RPMI7951 (cell line): ENCODE measurements around the gene FGFR1OP2. TPM values are rescaled to one million over a fixed set of nuclear protein-coding genes. Genes with fewer than 3 reads are reported as not detected.

Source experiments
- DNase-seq: peaks from one replicate; pipeline ENCODE4 v3.0.0-alpha.2; 2012; ENCODE audit warnings: low read depth
- total RNA-seq: library from RNA; depleted of rRNA; stranded (reverse); fragments of >200 nt; shearing (Covaris generic); gene quantifications from 2 replicates; pipeline ENCODE4 v1.2.3, GENCODE V29; 2014; rRNA removed

Gene FGFR1OP2
- total RNA-seq, 1 experiment from 2014 or later, result 49.1 TPM

DNA sequence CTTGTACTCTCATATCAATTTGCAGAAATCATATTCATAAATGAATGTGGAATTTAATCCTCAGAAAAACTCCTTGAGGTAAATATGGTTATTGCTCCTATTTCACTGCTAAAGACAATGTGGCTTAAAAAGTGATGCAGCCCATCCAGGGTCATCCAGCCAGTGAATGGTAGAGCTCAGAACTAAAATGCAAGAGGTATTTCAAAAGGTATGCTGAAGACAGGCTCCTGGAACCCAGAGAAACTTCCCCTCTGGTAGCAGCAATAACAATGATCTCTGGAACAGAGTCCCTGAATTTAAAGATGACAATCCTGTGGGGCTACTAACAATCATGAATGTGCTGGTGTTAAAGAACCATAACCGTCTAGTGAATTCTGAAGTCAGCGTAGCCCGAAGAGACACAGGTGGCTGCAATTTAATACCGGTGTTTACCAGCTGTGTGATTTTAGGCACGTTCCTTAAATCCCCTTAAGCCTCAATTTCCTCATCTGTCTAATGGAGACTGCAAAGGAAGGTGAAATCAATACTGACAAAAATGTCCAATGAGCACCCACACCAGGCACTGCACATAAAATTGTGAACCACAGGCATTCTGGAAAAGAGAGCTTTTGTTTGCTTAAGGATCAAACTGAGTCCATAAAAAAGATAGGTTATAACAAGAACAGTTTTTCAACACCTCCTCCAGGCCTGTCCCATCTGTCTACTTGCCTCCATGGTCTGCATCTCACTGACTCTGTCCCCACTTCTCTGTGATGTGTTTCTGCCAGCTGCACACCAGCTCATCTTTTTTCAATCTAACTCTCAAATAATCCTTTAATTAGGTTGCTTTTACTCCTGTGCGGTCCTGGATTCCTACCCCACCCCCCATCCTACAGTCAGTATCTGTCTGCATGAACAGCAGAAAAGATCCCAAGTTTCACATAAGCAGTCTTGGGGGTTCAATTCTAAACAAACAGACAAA lies 65.4 kb downstream of the FGFR1OP2 start:
- no peak for DNase-seq

DNA sequence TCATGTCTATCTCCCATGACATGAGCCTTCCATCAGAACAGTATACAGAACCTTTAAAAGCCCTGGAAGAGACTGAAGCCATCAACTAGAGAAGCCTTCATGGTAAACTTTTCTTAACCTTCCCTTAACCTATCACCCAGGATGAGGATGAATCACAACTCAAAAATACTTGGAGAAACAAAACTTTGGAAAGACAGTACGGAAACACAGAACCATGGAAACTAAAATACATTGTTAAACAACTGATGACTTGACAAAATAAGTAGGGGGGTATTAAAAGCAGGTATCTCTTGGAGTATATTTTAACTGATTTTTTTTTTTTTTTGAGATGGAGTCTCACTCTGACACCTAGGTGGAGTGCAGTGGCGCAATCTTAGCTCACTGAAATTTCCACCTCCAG lies 67.2 kb downstream of the FGFR1OP2 start:
- DNase-seq, result no peak

DNA sequence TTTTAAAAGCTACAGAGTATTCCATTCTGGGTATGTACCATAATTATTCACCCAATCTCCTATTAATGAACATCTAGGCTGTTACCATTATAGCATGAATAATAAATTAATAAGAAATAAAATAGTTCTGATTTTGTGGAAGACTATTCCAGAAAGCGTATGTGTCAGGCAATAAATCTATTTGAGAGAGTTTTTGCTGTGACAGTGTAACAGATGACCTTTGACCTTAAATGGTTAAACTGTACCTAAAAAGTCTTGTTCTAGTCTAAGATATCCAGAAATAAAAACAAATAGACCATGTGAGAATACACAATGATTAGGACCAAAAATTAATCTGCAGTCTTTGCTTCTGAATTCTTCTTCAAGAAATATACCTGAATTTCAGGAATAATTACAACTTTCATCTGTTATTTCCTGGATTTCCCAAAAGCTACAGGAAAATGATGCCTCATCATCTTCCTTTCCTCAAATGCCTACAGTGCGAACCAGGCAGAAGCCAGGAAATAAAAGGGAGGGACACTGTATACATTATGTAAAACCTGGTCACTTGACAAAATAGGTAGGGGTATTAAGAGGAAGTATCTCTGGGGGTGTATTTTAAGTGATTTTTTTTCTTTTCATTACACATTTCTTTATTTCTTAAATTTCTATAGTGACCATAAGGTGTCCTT lies 68.7 kb downstream of the FGFR1OP2 start:
- DNase-seq, result no peak

DNA sequence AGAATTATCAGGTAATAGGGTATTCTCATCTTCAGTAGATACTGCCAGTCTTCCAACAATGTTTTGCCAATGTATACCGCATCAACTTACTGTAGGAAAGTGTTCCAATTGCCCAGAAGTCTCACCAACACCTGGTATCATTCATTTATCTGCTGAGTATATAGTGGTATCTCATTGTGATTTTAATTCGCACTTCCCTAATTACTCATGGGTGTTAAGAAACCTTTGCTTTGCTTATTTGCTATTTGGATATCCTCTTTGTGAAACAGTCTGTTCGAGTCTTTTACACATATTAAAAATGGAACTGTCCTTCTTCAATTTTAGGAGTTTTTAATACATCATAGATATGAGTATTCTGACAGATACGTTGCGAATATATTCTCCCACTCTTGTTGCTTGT lies 69.8 kb downstream of the FGFR1OP2 start:
- DNase-seq, result no peak

DNA sequence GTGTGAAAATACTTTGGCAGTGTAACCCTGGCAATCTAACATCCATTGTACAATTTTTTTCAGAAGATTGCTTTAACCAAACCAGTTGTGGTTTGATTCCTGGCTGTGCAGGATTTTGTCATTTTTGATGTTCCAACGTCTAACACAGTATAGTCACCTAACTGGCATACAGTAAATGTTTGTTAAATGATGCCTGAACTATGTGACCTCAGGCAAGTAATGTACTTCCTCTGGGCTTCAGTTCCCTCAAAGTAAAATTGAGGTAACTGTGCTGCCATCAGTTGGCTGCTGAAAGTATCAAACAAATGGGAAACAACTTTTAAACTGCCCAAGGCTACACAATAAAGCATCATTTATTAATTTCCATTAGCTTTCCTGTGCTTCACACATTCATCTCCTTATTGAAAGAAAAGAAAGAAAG lies 71.6 kb downstream of the FGFR1OP2 start:
- DNase-seq, result peak; percentile 32

DNA sequence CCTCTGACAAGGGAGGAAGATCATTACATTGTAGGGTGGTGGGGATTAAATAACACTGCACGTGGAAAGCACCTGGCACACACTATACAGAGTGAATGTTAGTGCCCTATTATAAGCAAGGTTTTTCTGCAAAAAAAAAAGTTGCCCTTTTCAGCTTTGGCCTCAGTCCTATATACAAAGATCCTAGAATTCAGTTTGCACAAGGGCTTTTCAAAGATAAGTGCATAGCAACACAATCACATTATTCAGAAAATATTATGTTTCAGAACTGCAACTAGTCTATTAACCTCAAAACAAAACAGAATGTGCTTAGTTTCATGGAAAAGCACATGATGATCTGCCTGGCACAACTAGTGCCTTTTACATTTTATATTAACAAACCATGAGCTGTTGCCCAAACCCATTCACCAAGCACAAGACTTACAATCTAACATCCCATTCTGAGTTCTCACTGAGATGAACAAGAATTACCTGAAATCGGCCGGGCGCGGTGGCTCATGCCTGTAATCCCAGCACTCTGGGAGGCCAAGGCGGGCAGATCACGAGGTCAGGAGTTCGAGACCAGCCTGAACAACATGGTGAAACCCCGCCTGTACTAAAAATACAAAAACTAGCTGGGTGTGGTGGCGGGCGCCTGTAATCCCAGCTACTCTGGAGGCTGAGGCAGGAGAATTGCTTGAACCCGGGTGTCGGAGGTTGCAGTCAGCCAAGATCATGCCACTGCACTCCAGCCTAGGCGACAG lies 74.1 kb downstream of the FGFR1OP2 start:
- no peak for DNase-seq

DNA sequence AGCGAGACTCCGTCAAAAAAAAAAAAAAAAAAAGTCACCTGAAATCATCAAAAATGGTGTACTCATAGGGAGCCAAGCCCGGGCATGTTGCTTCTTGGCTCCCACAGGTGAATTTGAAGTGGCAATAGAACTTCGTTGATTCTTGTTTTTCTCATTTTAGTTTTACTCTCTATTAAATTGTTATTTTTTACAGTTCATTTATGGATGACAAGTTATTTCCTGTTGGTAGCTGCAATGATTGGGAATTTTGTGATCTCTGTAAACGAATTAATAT lies 74.6 kb downstream of the FGFR1OP2 start:
- no peak for DNase-seq

DNA sequence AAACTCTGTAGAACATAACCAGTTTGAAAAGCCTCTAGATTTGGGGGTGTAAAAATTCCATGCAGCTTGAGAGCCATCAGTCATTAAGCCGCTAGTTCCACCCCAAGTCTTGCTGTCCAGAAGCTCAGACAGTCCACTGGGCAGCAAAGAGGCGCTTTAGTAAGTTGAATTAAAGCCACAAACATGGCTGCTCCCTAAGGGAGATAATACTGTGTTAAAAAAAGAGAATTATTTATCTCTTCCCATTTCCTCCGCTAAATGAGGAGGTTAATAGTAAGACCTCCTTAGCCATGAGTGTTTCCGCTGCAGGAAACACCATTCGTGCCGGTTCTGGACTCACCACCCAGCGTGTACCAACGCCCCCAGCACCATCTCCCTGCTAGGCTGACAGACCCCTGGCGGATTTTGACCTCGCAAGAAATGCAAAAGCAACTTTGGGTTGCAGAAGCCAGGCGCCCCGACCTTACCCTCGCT lies 75.4 kb downstream of the FGFR1OP2 start:
- peak; percentile 30 for DNase-seq

DNA sequence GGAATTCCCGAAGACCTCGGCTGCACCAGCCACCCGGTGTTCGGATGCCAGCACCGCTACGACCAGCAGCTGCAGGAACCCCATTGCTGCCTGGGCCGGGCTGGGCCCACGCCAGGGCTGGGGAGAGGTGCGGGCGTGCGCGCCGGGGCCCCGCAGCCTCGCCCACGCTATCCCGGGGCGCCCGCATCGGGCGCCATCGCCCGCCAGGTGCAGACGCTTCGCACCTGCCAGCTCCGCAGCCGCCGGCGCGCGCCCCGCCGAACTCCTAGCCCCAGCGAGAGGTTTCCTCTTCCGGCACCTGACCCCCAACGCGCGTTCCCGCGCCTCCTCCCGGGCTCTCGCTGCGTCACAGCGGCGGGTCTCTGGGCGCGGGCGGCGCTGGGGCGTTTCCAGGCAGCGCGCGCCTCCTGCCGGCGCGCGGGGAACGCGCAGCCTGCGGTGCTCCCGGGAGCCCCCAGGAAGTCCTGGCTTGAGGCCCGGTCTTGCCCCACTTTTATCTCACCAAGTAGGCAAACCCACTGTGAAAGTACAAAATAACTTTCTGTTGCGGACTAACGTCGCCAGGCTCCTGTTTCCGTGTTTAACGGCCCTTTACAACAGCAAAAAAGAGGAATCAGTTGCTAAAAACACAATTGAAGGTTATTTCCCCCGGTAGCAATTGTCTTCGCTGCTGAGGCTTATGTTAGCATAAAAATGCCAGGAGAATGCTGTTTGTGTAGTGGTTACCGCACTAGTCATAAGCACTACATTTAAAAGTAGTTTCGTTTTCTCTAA lies 76.0 kb downstream of the FGFR1OP2 start, which contains the start of gene TM7SF3:
TM7SF3 (minus strand) TSS at position 300 of the 774 bp plus-strand sequence; CDS start at position 84, 216 bp downstream.
- DNase-seq, result peak; percentile 82

DNA sequence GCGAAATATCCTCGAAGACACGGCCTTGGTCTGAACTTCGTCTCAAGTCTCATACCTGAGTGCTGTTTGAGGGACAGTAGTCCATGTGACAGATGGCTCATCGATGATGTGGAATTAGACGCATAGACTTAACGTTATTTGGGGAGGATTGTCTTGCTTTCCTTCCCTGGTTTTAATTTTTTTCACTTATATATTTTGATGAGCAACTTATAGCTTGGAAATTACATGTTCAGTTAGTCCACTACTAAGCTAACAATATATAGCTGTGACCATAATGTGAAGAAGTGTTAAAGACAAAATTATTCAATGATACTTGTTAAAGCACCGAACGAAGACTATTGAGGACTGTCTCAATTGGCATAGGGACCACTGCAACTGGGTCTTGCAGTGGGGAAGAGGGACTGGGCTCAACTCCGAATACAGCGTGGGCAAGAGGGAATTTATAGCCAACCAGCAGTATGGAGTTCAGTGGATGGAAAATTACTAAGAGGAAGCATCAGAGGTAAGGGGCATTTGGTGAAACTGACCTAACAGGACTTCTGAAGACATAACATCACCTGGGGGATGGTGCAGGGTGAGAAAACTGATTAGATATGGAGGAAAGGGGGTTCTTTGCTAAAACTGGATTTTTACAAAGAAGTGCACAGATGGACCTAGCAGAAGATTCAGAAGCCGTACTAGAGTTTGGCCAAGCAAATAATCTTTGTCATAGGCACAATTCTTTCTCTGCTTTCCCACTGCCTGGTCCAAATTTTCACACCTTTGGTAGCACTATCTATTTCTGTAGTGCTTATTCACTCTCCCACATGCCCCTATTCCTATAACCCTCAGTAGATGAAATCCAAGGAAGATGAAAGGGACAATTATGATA lies 76.8 kb downstream of the FGFR1OP2 start:
- no peak for DNase-seq

DNA sequence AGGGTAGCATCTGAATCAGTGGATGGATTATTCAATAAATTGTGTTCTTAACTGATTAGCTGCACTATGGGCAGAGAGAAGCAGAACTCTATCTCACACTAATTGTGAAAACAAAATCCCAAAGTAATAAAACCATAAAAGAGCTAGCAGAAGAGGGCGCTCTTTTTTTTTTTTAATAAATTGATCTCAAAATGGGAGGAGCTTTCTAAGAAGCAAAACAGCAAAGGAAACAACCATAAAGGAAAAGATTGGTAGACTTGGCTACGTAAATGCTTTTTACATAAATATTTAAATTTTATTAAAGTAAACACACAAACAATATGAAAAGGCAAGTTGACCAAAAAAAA lies 77.4 kb downstream of the FGFR1OP2 start:
- DNase-seq, result peak; percentile 40

Other genes starting within 250 kb of the FGFR1OP2 start
- 9.6 and 10.1 TPM in 2 replicates for gene ITPR2, start 105.3 kb upstream of the FGFR1OP2 start, total RNA-seq
- 46.8 and 55.6 TPM in 2 replicates for gene INTS13, start 489 bp upstream of the FGFR1OP2 start, total RNA-seq
- gene TM7SF3, start 75.9 kb downstream of the FGFR1OP2 start, total RNA-seq, result 49.5 and 63.4 TPM in 2 replicates
- 74.0 and 93.2 TPM in 2 replicates for gene MED21, start 84.1 kb downstream of the FGFR1OP2 start, total RNA-seq
- gene C12orf71, start 144.1 kb downstream of the FGFR1OP2 start, total RNA-seq, result not detected in 2 replicates